Neuron (in vitro differentiated cells): ENCODE data around the gene ESPN.

Experiments
- H2AFZ ChIP-seq: one replicate; pipeline ENCODE4 v1.6.1; 2013; ENCODE audit warnings: low read depth, mild to moderate bottlenecking, inconsistent platforms, low read length, moderate library complexity
- H3K27me3 ChIP-seq: one replicate; pipeline ENCODE4 v1.6.1; 2013; ENCODE audit warnings: low read length; ENCODE audit not compliant: insufficient read depth
- H3K36me3 ChIP-seq: one replicate; pipeline ENCODE4 v1.6.1; 2013; ENCODE audit warnings: low read length; ENCODE audit not compliant: insufficient read depth
- H3K4me1 ChIP-seq: one replicate; pipeline ENCODE4 v1.6.1; 2013; ENCODE audit warnings: low read length; ENCODE audit not compliant: insufficient read depth
- H3K4me3 ChIP-seq: 2 replicates; pipeline ENCODE4 v1.5.1; 2013; ENCODE audit warnings: mild to moderate bottlenecking, low read length, moderate library complexity
- H3K9me3 ChIP-seq: one replicate; pipeline ENCODE4 v1.6.1; 2013; ENCODE audit warnings: low read length

Gene ESPN

DNA sequence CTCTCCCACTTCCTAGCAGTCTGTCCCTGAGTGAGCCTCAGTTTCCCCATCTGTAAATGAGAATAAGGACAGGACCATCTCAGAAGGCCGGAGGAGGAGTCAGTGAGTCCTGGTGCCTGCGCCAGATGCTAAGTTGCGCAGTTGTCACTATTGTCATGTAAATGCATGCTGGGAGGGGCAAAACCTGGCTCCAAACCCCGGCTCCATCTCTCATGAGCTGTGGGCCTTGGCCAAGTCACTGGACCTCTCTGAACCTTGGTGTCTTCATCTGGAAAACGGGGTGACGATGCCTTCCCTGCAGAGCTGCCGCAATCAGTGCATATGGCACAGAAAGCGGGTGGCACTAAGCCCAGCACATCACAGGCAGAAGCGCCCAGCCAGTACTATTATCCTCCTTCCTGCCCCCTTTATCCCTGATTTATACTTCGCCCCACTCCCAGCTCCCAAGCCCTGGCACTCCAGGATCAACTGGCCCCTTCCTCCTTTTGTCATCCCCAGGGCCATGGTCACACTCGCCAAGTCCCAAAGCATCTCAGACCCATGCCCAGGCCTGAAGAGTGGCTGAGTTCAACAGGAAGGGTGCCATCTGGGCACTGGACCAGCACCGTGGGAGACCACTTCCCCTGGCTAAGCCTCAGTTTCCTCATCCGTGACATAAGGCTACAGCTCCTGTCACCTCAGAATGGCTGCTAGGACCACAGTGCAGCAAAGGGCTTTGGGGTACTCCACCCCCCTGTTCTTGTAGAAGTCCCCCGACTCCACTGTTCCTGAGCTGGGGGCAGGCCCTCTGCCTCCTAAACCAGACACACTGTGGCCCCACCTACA lies 71.2 kb downstream of the ESPN start:
- H3K9me3 ChIP-seq: no peaks in the 10 kb centered on the region
- H3K4me3 ChIP-seq: peak overlapping the region; percentile 63
- H2AFZ ChIP-seq: no peak overlapping the region
- H3K27me3 ChIP-seq: no peaks in the 10 kb centered on the region
- no peaks in the 10 kb centered on the region for H3K36me3 ChIP-seq
- H3K4me1 ChIP-seq: peaks cover 39% of the 10 kb centered on the region

DNA sequence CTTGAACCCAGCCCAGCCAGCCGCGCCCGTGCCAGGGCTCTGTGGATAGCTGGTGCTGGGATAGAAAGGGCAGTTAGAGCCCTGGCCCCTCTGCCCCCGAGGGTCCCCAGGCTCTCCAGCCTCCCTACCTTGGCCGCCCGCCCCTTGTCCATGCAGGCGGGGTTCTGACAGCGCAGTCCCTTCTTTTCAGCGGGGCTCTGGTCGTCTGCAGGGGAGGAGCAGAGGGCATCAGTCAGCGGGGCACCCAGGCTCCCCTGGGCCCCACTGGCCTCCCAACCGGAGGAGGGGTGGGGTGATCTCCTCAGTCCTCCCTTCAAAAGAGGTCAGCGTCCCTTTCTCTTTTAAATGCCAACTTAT lies 71.8 kb downstream of the ESPN start:
- peak overlapping the region; percentile 63 for H3K4me3 ChIP-seq
- H3K4me1 ChIP-seq: peaks cover 35% of the 10 kb centered on the region
- H3K27me3 ChIP-seq: no peaks in the 10 kb centered on the region
- H2AFZ ChIP-seq: peak overlapping the region; percentile 82
- no peaks in the 10 kb centered on the region for H3K9me3 ChIP-seq
- H3K36me3 ChIP-seq: no peaks in the 10 kb centered on the region

GRCh38 chr1:6496890-6497214 lies 72.3 kb downstream of the ESPN start:
- peak overlapping the region; percentile 63 for H3K4me3 ChIP-seq
- H3K4me1 ChIP-seq: peaks cover 30% of the 10 kb centered on the region
- H3K36me3 ChIP-seq: no peaks in the 10 kb centered on the region
- H3K9me3 ChIP-seq: no peaks in the 10 kb centered on the region
- H2AFZ ChIP-seq: peak overlapping the region; percentile 82
- H3K27me3 ChIP-seq: no peaks in the 10 kb centered on the region

DNA sequence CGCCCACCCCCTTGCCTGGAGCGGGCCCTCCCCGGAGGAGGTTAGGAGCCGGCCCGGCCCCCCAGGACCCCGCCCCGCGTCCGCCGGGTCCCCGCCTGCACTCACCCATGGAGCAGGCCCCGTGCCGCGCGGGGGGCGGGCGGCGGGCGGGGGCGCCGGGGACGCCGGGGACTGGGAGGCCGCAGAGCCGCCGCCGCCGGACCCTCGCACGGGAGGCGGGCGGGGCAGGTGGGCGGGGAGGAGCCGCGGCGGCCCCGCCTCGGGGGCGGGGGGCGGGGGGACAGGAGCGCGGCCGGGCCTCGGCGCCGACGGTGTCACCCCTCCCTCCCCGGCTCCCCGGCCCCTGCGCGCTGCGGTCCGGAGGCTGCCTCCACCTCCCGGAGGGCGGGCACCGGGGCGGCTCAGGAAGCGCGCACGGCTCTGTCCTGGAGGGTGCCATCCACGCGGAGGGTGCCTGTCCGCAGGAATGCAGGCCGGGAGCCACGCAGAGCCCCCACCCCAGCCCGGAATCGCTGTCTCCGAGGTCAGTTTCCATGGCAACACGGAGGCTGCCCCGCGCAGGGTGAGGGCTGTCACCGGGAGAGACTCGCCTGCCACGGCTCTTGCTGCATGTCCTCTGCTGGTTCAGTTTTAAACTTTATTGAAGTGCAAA lies 72.8 kb downstream of the ESPN start:
- Histone ChIP-seq H3K27me3 (no peaks in the 10 kb centered on the region), H2AFZ (peak overlapping the region; percentile 82), H3K9me3 (no peaks in the 10 kb centered on the region), H3K4me1 (peaks cover 30% of the 10 kb centered on the region), H3K36me3 (no peaks in the 10 kb centered on the region), H3K4me3 (peak overlapping the region; percentile 63)

- H3K4me1 ChIP-seq: peaks cover 30% of the 10 kb centered on the region
- H3K27me3 ChIP-seq: no peaks in the 10 kb centered on the region
- H3K36me3 ChIP-seq: no peaks in the 10 kb centered on the region
- no peaks in the 10 kb centered on the region for H3K9me3 ChIP-seq
- no peak overlapping the region for H2AFZ ChIP-seq
- H3K4me3 ChIP-seq: peak overlapping the region; percentile 44
Observed at GRCh38 chr1:6497867-6498575, 73.4 kb downstream of the ESPN start.

- no peaks in the 10 kb centered on the region for H3K36me3 ChIP-seq
- H3K9me3 ChIP-seq: no peaks in the 10 kb centered on the region
- H3K4me3 ChIP-seq: no peak overlapping the region
- no peaks in the 10 kb centered on the region for H3K27me3 ChIP-seq
- peaks cover 30% of the 10 kb centered on the region for H3K4me1 ChIP-seq
- H2AFZ ChIP-seq: no peak overlapping the region
Observed at GRCh38 chr1:6498576-6499111, 74.1 kb downstream of the ESPN start.

- no peak overlapping the region for H3K4me3 ChIP-seq
- peaks cover 30% of the 10 kb centered on the region for H3K4me1 ChIP-seq
- no peaks in the 10 kb centered on the region for H3K27me3 ChIP-seq
- no peak overlapping the region for H2AFZ ChIP-seq
- H3K9me3 ChIP-seq: no peaks in the 10 kb centered on the region
- H3K36me3 ChIP-seq: no peaks in the 10 kb centered on the region
Observed at GRCh38 chr1:6499296-6499695, 74.7 kb downstream of the ESPN start.

DNA sequence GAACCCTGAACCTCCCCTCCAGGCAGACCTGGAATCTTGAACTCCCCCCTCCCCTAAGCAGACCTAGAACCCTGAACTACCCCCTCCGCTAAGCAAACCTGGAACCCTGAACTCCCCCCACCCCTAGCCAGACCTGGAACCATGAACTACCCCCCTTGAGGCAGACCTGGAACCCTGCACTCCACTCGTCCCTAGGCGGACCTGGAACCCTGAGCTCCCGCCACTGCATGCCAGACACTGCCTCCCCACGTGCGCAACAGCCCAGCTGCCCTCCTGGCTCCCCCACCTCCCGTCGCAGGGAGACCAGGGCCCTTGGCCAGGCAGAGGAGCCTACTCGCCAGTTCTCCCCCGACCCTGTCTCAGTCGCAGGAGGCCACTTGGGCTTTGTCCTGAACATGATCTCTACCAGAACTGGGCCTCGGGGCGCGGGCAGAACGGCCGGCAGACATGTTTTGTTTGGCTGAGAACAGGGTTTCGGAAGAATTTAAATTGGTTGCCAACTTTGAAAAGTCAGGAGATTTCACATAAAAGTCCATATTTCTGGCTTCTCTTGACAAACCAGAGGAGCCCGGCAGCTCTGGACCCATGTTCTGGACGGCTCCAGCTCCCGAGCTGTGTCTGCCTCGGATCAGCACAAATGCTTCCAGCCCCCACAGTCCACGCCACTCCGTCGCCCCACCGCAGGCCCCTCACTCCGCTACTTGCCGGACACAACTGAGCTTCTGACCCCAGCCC lies 76.1 kb downstream of the ESPN start:
- Histone ChIP-seq H2AFZ (no peak overlapping the region), H3K36me3 (no peaks in the 10 kb centered on the region), H3K9me3 (no peaks in the 10 kb centered on the region), H3K4me3 (no peak overlapping the region), H3K27me3 (peaks cover under 1% of the 10 kb centered on the region), H3K4me1 (peaks cover 29% of the 10 kb centered on the region)

DNA sequence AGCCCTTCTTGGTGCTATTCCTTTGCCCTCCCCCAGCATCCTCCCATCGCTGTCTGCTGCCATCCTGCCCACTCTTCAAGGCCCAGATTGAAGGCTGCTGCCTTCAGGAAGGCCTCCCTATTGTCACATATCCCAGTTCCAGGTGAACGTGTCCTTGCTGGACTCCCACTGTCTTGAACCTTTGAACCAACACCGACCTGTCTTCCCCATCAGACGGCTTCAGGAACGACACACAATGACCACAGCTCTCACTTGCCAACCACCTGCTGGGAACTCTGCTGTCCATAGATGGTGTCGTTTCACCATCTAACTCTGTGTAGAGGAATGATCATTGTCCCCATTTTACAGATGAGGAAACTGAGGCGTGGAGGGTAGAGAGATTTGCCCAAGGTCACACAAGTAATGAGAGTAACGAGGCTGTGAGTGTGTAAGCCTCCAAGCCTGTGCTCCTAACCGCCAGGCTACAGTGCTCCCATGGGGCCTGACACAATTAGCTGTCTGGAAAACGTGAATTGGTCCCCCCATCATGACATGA lies 76.8 kb downstream of the ESPN start:
- Histone ChIP-seq H3K9me3 (no peaks in the 10 kb centered on the region), H3K27me3 (peaks cover 2% of the 10 kb centered on the region), H2AFZ (no peak overlapping the region), H3K4me1 (peaks cover 28% of the 10 kb centered on the region), H3K36me3 (no peaks in the 10 kb centered on the region), H3K4me3 (no peak overlapping the region)

GRCh38 chr1:6502000-6502891 lies 77.7 kb downstream of the ESPN start:
- Histone ChIP-seq H3K27me3 (peaks cover 5% of the 10 kb centered on the region), H3K36me3 (no peaks in the 10 kb centered on the region), H2AFZ (no peak overlapping the region), H3K4me1 (peaks cover 30% of the 10 kb centered on the region), H3K4me3 (no peak overlapping the region), H3K9me3 (no peaks in the 10 kb centered on the region)

- Histone ChIP-seq H3K9me3 (no peaks in the 10 kb centered on the region), H3K4me3 (no peak overlapping the region), H3K4me1 (peaks cover 15% of the 10 kb centered on the region), H2AFZ (no peak overlapping the region), H3K27me3 (peaks cover 14% of the 10 kb centered on the region), H3K36me3 (no peaks in the 10 kb centered on the region)
Observed at GRCh38 chr1:6503884-6504602, 79.5 kb downstream of the ESPN start.
